ENCODE data around the gene KRT78. TPM values are rescaled to one million over a fixed set of nuclear protein-coding genes. Genes with fewer than 3 reads are reported as not detected.
A peak's percentile ranks its signal among the peaks of the same experiment; 100 is the strongest.
"Not testable (repeated sequence)": the region's sequence is repeated elsewhere in the genome, so short reads cannot be mapped to it uniquely, and the experiment has no call there.

The KRT78 gene
- total RNA-seq, 1 donor from 2014 or later, result 291 TPM

GRCh38 chr12:52795694-52796428, 52.9 kb downstream of the KRT78 start, which contains the start of gene KRT3:
Gene KRT3, minus strand, starts transcription at chr12:52796117. Its CDS starts 75 bp downstream, at chr12:52796042.
- ATAC-seq, result no peak

GRCh38 chr12:52795332-52795674, 53.5 kb downstream of the KRT78 start:
- not testable (repeated sequence) for ATAC-seq

GRCh38 chr12:52794479-52795331, 54.1 kb downstream of the KRT78 start:
- ATAC-seq, result no peak

- no peak for ATAC-seq
Observed at GRCh38 chr12:52792185-52793029, 56.4 kb downstream of the KRT78 start.

- ATAC-seq, result no peak
Observed at GRCh38 chr12:52791271-52792184, 57.3 kb downstream of the KRT78 start.

- no peak for ATAC-seq
Observed at GRCh38 chr12:52790427-52791270, 58.1 kb downstream of the KRT78 start.

GRCh38 chr12:52789637-52790426, 59.0 kb downstream of the KRT78 start:
- peak; percentile 54 for ATAC-seq

GRCh38 chr12:52788876-52789636, 59.7 kb downstream of the KRT78 start:
- ATAC-seq, result no peak

- ATAC-seq, result no peak
Observed at GRCh38 chr12:52788192-52788875, 60.5 kb downstream of the KRT78 start.

Other genes with a start within 250 kb of the KRT78 start
- not detected for gene KRT72, start 247.5 kb downstream of the KRT78 start, total RNA-seq
- not detected for gene KRT73, start 230.4 kb downstream of the KRT78 start, total RNA-seq
- not detected for gene KRT2, start 196.8 kb downstream of the KRT78 start, total RNA-seq
- gene KRT1, start 168.6 kb downstream of the KRT78 start, total RNA-seq, result 2.5 TPM
- gene KRT77, start 145.5 kb downstream of the KRT78 start, total RNA-seq, result not detected
- 0.08 TPM for gene KRT76, start 71.6 kb downstream of the KRT78 start, total RNA-seq
- gene KRT3, start 52.9 kb downstream of the KRT78 start, total RNA-seq, result 1.0 TPM
- 1,080 TPM for gene KRT4, start 34.9 kb downstream of the KRT78 start, total RNA-seq
- gene KRT79, start 14.7 kb downstream of the KRT78 start, total RNA-seq, result 0.32 TPM
- 40.1 TPM for gene KRT8, start 56.1 kb upstream of the KRT78 start, total RNA-seq
- 80.0 TPM for gene KRT18, start 100.1 kb upstream of the KRT78 start, total RNA-seq
- 344 TPM for gene EIF4B, start 157.5 kb upstream of the KRT78 start, total RNA-seq
- gene TNS2, start 201.1 kb upstream of the KRT78 start, total RNA-seq, result 10.6 TPM
- gene SPRYD3, start 230.4 kb upstream of the KRT78 start, total RNA-seq, result 29.3 TPM
- gene IGFBP6, start 248.7 kb upstream of the KRT78 start, total RNA-seq, result 50.5 TPM